NCI-H345 (cell line): ENCODE measurements around the gene SCYL1.
A peak's percentile ranks its signal among the peaks of the same experiment; 100 is the strongest.

Experiments used
- DNase-seq: peaks from one replicate; lab custom pipeline; 2025; lab: John Stamatoyannopoulos, UW

The SCYL1 gene

GRCh38 chr11:65493367-65494176 is 31.3 kb upstream of the SCYL1 start:
- DNase-seq: no peak

DNA sequence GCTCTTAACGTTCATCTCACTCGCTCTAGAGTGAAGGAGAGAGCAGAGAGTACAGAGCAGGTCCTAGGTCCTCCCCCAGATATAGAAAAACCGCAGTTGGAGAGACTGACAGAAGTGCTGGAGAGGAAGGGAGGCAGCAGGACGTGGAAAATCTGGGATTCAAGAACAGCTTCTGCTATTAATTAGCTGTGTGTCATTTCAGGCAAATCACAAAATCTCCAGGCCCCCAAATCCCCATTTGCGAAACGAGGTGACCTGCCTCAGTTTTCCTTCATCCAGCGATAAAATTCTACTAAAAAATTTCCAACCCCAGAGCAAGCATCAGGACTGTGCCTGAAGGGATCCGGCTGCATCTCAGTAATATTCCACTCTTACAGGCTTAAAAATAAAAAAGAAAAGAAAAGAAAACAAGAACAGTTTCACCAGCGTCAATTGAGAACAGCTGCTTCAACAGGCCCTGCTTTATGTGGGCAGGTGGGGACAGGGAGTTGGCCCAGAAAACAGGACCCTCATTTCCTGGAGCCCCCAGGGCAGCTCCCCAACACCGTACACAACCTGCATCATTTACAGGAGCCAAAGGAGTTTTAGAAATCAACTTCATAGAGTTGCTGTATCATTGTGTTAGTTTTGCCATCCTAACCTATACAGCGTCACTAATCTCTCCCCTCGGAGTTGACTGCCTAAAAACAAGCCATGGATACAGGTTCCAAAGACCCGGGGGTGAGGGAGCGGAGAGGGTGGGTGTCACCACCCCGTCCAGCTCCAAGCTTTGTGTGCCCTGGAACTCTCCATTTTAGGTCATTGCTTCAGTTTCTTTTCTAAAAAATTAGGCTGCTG is 28.4 kb upstream of the SCYL1 start:
- DNase-seq: no peak

GRCh38 chr11:65497141-65498041 is 27.5 kb upstream of the SCYL1 start:
- DNase-seq: peak; percentile 99

DNA sequence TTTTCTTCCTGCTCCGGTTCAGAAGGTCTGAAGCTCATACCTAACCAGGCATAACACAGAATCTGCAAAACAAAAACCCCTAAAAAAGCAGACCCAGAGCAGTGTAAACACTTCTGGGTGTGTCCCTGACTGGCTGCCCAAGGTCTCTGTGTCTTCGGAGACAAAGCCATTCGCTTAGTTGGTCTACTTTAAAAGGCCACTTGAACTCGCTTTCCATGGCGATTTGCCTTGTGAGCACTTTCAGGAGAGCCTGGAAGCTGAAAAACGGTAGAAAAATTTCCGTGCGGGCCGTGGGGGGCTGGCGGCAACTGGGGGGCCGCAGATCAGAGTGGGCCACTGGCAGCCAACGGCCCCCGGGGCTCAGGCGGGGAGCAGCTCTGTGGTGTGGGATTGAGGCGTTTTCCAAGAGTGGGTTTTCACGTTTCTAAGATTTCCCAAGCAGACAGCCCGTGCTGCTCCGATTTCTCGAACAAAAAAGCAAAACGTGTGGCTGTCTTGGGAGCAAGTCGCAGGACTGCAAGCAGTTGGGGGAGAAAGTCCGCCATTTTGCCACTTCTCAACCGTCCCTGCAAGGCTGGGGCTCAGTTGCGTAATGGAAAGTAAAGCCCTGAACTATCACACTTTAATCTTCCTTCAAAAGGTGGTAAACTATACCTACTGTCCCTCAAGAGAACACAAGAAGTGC is 26.7 kb upstream of the SCYL1 start:
- peak; percentile 69 for DNase-seq

DNA sequence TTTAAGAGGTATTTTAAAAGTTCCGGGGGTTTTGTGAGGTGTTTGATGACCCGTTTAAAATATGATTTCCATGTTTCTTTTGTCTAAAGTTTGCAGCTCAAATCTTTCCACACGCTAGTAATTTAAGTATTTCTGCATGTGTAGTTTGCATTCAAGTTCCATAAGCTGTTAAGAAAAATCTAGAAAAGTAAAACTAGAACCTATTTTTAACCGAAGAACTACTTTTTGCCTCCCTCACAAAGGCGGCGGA is 26.2 kb upstream of the SCYL1 start:
- DNase-seq: no peak

DNA sequence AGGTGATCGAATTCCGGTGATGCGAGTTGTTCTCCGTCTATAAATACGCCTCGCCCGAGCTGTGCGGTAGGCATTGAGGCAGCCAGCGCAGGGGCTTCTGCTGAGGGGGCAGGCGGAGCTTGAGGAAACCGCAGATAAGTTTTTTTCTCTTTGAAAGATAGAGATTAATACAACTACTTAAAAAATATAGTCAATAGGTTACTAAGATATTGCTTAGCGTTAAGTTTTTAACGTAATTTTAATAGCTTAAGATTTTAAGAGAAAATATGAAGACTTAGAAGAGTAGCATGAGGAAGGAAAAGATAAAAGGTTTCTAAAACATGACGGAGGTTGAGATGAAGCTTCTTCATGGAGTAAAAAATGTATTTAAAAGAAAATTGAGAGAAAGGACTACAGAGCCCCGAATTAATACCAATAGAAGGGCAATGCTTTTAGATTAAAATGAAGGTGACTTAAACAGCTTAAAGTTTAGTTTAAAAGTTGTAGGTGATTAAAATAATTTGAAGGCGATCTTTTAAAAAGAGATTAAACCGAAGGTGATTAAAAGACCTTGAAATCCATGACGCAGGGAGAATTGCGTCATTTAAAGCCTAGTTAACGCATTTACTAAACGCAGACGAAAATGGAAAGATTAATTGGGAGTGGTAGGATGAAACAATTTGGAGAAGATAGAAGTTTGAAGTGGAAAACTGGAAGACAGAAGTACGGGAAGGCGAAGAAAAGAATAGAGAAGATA is 25.7 kb upstream of the SCYL1 start, which contains the start of gene MALAT1:
MALAT1 (plus strand) TSS at position 69 of the 736 bp plus-strand sequence.
- peak; percentile 96 for DNase-seq

- no peak for DNase-seq
Measured at GRCh38 chr11:65499713-65500386, 25.0 kb upstream of the SCYL1 start.

DNA sequence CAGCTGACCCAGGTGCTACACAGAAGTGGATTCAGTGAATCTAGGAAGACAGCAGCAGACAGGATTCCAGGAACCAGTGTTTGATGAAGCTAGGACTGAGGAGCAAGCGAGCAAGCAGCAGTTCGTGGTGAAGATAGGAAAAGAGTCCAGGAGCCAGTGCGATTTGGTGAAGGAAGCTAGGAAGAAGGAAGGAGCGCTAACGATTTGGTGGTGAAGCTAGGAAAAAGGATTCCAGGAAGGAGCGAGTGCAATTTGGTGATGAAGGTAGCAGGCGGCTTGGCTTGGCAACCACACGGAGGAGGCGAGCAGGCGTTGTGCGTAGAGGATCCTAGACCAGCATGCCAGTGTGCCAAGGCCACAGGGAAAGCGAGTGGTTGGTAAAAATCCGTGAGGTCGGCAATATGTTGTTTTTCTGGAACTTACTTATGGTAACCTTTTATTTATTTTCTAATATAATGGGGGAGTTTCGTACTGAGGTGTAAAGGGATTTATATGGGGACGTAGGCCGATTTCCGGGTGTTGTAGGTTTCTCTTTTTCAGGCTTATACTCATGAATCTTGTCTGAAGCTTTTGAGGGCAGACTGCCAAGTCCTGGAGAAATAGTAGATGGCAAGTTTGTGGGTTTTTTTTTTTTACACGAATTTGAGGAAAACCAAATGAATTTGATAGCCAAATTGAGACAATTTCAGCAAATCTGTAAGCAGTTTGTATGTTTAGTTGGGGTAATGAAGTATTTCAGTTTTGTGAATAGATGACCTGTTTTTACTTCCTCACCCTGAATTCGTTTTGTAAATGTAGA is 24.3 kb upstream of the SCYL1 start:
- no peak for DNase-seq

DNA sequence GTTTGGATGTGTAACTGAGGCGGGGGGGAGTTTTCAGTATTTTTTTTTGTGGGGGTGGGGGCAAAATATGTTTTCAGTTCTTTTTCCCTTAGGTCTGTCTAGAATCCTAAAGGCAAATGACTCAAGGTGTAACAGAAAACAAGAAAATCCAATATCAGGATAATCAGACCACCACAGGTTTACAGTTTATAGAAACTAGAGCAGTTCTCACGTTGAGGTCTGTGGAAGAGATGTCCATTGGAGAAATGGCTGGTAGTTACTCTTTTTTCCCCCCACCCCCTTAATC is 23.8 kb upstream of the SCYL1 start:
- DNase-seq: no peak

DNA sequence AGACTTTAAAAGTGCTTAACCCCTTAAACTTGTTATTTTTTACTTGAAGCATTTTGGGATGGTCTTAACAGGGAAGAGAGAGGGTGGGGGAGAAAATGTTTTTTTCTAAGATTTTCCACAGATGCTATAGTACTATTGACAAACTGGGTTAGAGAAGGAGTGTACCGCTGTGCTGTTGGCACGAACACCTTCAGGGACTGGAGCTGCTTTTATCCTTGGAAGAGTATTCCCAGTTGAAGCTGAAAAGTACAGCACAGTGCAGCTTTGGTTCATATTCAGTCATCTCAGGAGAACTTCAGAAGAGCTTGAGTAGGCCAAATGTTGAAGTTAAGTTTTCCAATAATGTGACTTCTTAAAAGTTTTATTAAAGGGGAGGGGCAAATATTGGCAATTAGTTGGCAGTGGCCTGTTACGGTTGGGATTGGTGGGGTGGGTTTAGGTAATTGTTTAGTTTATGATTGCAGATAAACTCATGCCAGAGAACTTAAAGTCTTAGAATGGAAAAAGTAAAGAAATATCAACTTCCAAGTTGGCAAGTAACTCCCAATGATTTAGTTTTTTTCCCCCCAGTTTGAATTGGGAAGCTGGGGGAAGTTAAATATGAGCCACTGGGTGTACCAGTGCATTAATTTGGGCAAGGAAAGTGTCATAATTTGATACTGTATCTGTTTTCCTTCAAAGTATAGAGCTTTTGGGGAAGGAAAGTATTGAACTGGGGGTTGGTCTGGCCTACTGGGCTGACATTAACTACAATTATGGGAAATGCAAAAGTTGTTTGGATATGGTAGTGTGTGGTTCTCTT is 23.2 kb upstream of the SCYL1 start:
- DNase-seq: no peak

- no peak for DNase-seq
Measured at GRCh38 chr11:65502274-65502554, 22.7 kb upstream of the SCYL1 start.

GRCh38 chr11:65502555-65503367 is 22.1 kb upstream of the SCYL1 start:
- DNase-seq: no peak

DNA sequence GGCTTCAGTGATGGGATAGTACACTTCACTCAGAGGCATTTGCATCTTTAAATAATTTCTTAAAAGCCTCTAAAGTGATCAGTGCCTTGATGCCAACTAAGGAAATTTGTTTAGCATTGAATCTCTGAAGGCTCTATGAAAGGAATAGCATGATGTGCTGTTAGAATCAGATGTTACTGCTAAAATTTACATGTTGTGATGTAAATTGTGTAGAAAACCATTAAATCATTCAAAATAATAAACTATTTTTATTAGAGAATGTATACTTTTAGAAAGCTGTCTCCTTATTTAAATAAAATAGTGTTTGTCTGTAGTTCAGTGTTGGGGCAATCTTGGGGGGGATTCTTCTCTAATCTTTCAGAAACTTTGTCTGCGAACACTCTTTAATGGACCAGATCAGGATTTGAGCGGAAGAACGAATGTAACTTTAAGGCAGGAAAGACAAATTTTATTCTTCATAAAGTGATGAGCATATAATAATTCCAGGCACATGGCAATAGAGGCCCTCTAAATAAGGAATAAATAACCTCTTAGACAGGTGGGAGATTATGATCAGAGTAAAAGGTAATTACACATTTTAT is 21.4 kb upstream of the SCYL1 start:
- no peak for DNase-seq

GRCh38 chr11:65503949-65504673 is 20.8 kb upstream of the SCYL1 start:
- no peak for DNase-seq

GRCh38 chr11:65504674-65505465 is 20.0 kb upstream of the SCYL1 start:
- DNase-seq: no peak

DNA sequence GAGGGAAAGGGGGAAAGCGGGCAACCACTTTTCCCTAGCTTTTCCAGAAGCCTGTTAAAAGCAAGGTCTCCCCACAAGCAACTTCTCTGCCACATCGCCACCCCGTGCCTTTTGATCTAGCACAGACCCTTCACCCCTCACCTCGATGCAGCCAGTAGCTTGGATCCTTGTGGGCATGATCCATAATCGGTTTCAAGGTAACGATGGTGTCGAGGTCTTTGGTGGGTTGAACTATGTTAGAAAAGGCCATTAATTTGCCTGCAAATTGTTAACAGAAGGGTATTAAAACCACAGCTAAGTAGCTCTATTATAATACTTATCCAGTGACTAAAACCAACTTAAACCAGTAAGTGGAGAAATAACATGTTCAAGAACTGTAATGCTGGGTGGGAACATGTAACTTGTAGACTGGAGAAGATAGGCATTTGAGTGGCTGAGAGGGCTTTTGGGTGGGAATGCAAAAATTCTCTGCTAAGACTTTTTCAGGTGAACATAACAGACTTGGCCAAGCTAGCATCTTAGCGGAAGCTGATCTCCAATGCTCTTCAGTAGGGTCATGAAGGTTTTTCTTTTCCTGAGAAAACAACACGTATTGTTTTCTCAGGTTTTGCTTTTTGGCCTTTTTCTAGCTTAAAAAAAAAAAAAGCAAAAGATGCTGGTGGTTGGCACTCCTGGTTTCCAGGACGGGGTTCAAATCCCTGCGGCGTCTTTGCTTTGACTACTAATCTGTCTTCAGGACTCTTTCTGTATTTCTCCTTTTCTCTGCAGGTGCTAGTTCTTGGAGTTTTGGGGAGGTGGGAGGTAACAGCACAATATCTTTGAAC is 19.2 kb upstream of the SCYL1 start:
- DNase-seq: no peak
